Esophagus muscularis mucosa (tissue), 3 donors: ENCODE measurements around the gene ENTREP3.

Experiments
- POLR2A ChIP-seq: fragments of 450-650 bp; IDR thresholded peaks from one replicate; pipeline ENCODE4 v1.6.1; 2017; ENCODE audit warnings: antibody characterized with exemption, moderate library complexity, mild to moderate bottlenecking, low read depth
- POLR2AphosphoS5 ChIP-seq, 2 donors: sonication (generic); formaldehyde crosslinking; IDR thresholded peaks; one replicate each; pipeline ENCODE4 v1.6.1; 2017; ENCODE audit warnings: antibody characterized with exemption in 2 of 2
- TF ChIP-seq, protein P1 (sequence below), 3 experiments: fragments of 200-600 bp in 2 of 3; fragments of 450-650 bp in 1 of 3; sonication (generic) in 2 of 3; IDR thresholded peaks; one replicate each; pipeline ENCODE4 v1.5.1; 2017 to 2019; ENCODE audit warnings: antibody characterized with exemption in 3 of 3, mild to moderate bottlenecking in 2 of 3, moderate library complexity in 1 of 3

DNA sequence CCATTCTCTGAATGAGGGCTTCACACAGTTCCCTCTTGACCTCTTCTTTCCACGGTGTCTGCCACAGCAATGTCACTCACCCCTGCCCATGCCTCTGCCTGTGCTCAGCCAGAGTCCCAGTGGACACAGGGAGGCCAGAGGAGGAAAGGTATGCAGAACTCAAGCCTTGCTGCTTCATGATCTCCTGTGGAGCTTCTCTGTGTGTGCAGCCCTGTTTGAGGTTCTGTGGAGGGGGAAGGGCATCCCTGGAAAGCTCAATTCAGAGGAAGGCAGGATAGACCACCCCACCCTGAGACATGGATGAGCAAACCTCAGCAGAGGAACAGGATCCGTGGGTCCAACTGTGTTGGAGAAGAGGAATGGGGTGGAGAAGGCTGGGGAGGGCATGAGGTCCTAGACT lies 24.0 kb upstream of the ENTREP3 start:
- TF ChIP-seq, protein P1, sequence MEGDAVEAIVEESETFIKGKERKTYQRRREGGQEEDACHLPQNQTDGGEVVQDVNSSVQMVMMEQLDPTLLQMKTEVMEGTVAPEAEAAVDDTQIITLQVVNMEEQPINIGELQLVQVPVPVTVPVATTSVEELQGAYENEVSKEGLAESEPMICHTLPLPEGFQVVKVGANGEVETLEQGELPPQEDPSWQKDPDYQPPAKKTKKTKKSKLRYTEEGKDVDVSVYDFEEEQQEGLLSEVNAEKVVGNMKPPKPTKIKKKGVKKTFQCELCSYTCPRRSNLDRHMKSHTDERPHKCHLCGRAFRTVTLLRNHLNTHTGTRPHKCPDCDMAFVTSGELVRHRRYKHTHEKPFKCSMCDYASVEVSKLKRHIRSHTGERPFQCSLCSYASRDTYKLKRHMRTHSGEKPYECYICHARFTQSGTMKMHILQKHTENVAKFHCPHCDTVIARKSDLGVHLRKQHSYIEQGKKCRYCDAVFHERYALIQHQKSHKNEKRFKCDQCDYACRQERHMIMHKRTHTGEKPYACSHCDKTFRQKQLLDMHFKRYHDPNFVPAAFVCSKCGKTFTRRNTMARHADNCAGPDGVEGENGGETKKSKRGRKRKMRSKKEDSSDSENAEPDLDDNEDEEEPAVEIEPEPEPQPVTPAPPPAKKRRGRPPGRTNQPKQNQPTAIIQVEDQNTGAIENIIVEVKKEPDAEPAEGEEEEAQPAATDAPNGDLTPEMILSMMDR (IDR thresholded peaks at IDR 0.05) = no peak
- TF ChIP-seq POLR2A (no peak), POLR2AphosphoS5 (IDR thresholded peaks at IDR 0.05) (no peak)
